WI38 (cell line): ENCODE measurements around the gene TMEM63C.

Source experiments
- H3K4me3 ChIP-seq: 2 replicates; pipeline ENCODE4 v1.5.1; 2011; ENCODE audit warnings: low read depth, mild to moderate bottlenecking, control low read depth, low read length
- CTCF ChIP-seq: IDR thresholded peaks from 2 replicates; pipeline ENCODE4 v1.5.1; 2012; ENCODE audit warnings: low read depth, mild to moderate bottlenecking, control low read depth, low read length

The TMEM63C gene

GRCh38 chr14:77205566-77205965, 24.0 kb downstream of the TMEM63C start:
- no peak for TF ChIP-seq CTCF
- H3K4me3 ChIP-seq = no peak overlapping the region

- H3K4me3 ChIP-seq = no peak overlapping the region
- TF ChIP-seq CTCF = no peak
Observed at GRCh38 chr14:77206261-77206824, 24.7 kb downstream of the TMEM63C start.

- TF ChIP-seq CTCF = no peak
- H3K4me3 ChIP-seq = no peak overlapping the region
Observed at GRCh38 chr14:77206877-77207389, 25.3 kb downstream of the TMEM63C start.

GRCh38 chr14:77208291-77208978, 26.8 kb downstream of the TMEM63C start:
- TF ChIP-seq CTCF = no peak
- H3K4me3 ChIP-seq = no peak overlapping the region

GRCh38 chr14:77208979-77209318, 27.4 kb downstream of the TMEM63C start:
- no peak overlapping the region for H3K4me3 ChIP-seq
- TF ChIP-seq CTCF = no peak

GRCh38 chr14:77212097-77212870, 30.7 kb downstream of the TMEM63C start:
- no peak overlapping the region for H3K4me3 ChIP-seq
- no peak for TF ChIP-seq CTCF
